Heart left ventricle (tissue), 13 donors: ENCODE data around the gene CHD2.

Experiments used
- CTCF ChIP-seq, 12 donors: fragments of 200-600 bp; sonication (generic) in 4 of 12; IDR thresholded peaks; one replicate each; pipeline versions ENCODE4 v1.5.0 to v1.8.0; 2018 to 2022; ENCODE audit warnings: antibody characterized with exemption in 12 of 12, mild to moderate bottlenecking in 5 of 12
- POLR2A ChIP-seq, 2 donors: fragments of 450-650 bp; IDR thresholded peaks; one replicate each; pipeline ENCODE4 v1.6.1; 2017; ENCODE audit warnings: antibody characterized with exemption in 2 of 2, mild to moderate bottlenecking in 2 of 2, moderate library complexity in 2 of 2
- donor health status: ischemic (EF 13 %, LVEDD 7.1; RV severe dilation, severe dysfunction).
- donor health status: DM: no; HTN: yes; CAD: no.
- donor health status: DM: no; HTN: no; CAD: no.
- donor health status: ischemic (EF 25% LVEDD 6.9; RV normal size, moderate dysfunction).
- donor health status: ischemic (EF 25% LVEDD 5.7; RV mildly dilated, moderate dysfunction).
- donor health status: ischemic (EF 35%, LVEDD 5.7; RV mildly dilated, moderate dysfunction).
- donor health status: nonischemic (EF 11% LVEDD 7.7; RV severe dilation, severe dysfunction).
- donor health status: DM: yes; HTN: yes; CAD: no.
- donor health status: PGD.
- donor health status: ischemic (EF 29% LVEDD 5.4; RV normal size, mild dysfunction).
- donor health status: nonischemic (EF 23%, LVEDD 6.1; RV moderate dilation, normal function).

- TF ChIP-seq CTCF (IDR thresholded peaks at IDR 0.05) = no peak
- TF ChIP-seq POLR2A (IDR thresholded peaks at IDR 0.05) = no peak
These were observed 143.6 kb downstream of the CHD2 start for GRCh38 chr15:93043621-93044300.
